ENCODE measurements around the gene BCAS1.
A peak's percentile ranks its signal among the peaks of the same experiment; 100 is the strongest.

The BCAS1 gene

DNA sequence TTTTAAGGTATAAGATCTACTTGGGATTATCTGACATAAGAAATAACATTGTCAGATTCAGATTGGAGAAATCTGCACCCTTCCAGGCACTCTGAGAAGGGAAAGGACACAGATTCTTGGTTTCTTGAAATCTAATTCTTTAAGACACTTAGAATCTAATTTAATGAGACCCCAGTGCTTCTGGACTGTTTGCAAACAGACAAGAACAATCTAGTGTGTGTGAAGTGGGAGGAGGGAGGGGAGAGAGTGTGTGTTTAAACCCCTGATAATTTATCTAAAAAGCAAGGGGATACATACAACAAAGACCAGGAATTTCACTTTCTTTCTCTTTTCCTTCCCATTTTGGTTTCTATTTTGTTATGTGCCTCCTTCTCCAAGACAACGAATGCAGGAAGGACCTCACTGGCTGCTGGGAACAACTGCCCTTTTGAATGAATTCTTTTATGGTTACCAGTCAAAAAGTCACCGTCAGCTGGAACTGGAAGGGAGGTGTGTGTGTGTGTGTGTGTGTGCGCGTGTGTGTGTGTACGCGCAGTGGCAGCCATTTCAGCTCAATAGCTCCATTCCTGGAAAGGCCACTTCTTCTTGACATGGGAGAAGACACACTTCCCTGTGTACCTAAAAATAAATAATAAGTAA, 129.4 kb downstream of the BCAS1 start:
- Histone ChIP-seq H3K27me3 (ENCODE audit: low read depth, low read length) (peaks cover 7% of the 10 kb centered on the region; the same call in 1 of the 2 replicates), H3K9ac (ENCODE audit: low read length) (peak overlapping the region; percentile 65), H2AFZ (ENCODE audit: low read depth, low read length) (peak overlapping the region; percentile 94), H3K9me3 (ENCODE audit: insufficient read depth, low read length) (no peaks in the 10 kb centered on the region), H3K27ac (ENCODE audit: low read length) (peak overlapping the region; percentile 80), H3K79me2 (ENCODE audit: low read length) (no peaks in the 10 kb centered on the region), H3K4me1 (ENCODE audit: low read length) (peaks cover 47% of the 10 kb centered on the region), H4K20me1 (ENCODE audit: insufficient read depth, low read length) (no peaks in the 10 kb centered on the region), H3K4me3 (ENCODE audit: low read length) (peak overlapping the region; percentile 66), H3K36me3 (replicated peaks; ENCODE audit: low read depth, low read length) (no peaks in the 10 kb centered on the region), H3K4me2 (ENCODE audit: low read length) (peak overlapping the region; percentile 81)
- TF ChIP-seq, protein P1, sequence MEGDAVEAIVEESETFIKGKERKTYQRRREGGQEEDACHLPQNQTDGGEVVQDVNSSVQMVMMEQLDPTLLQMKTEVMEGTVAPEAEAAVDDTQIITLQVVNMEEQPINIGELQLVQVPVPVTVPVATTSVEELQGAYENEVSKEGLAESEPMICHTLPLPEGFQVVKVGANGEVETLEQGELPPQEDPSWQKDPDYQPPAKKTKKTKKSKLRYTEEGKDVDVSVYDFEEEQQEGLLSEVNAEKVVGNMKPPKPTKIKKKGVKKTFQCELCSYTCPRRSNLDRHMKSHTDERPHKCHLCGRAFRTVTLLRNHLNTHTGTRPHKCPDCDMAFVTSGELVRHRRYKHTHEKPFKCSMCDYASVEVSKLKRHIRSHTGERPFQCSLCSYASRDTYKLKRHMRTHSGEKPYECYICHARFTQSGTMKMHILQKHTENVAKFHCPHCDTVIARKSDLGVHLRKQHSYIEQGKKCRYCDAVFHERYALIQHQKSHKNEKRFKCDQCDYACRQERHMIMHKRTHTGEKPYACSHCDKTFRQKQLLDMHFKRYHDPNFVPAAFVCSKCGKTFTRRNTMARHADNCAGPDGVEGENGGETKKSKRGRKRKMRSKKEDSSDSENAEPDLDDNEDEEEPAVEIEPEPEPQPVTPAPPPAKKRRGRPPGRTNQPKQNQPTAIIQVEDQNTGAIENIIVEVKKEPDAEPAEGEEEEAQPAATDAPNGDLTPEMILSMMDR (IDR thresholded peaks at IDR 0.05; ENCODE audit: low read depth, low read length): no peak
- no peak for TF ChIP-seq EZH2phosphoT487 (IDR thresholded peaks at IDR 0.05; ENCODE audit: low read depth)

DNA sequence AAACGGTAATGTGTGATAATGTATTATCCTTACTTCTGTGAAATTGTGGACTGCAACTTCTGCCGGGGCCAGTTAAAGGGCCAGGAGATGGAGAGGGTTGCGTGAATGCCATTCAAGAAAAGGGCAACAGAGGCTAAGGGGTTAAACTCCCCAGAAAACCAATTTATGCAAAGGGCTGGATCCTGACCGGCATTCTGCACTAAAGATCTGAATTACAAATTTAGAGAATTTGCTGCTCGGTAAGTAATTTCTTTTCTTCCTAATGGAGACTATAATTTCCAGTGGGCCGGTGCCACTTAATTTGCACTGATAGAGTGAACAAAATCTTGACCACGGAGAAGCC, 130.1 kb downstream of the BCAS1 start:
- H4K20me1 ChIP-seq (ENCODE audit: insufficient read depth, low read length): no peaks in the 10 kb centered on the region
- peaks cover 7% of the 10 kb centered on the region; the same call in 1 of the 2 replicates for H3K27me3 ChIP-seq (ENCODE audit: low read depth, low read length)
- H3K4me2 ChIP-seq (ENCODE audit: low read length): peak overlapping the region; percentile 81
- TF ChIP-seq EZH2phosphoT487 (IDR thresholded peaks at IDR 0.05; ENCODE audit: low read depth): no peak
- TF ChIP-seq, protein P1 (IDR thresholded peaks at IDR 0.05; ENCODE audit: low read depth, low read length): no peak
- no peaks in the 10 kb centered on the region for H3K9me3 ChIP-seq (ENCODE audit: insufficient read depth, low read length)
- H3K9ac ChIP-seq (ENCODE audit: low read length): peak overlapping the region; percentile 65
- H3K4me3 ChIP-seq (ENCODE audit: low read length): peak overlapping the region; percentile 66
- no peaks in the 10 kb centered on the region for H3K79me2 ChIP-seq (ENCODE audit: low read length)
- H3K4me1 ChIP-seq (ENCODE audit: low read length): peaks cover 49% of the 10 kb centered on the region
- H3K36me3 ChIP-seq (replicated peaks; ENCODE audit: low read depth, low read length): no peaks in the 10 kb centered on the region
- peak overlapping the region; percentile 80 for H3K27ac ChIP-seq (ENCODE audit: low read length)
- H2AFZ ChIP-seq (ENCODE audit: low read depth, low read length): peak overlapping the region; percentile 94

GRCh38 chr20:53939572-53940359, 130.6 kb downstream of the BCAS1 start:
- H3K27ac ChIP-seq (ENCODE audit: low read length): peak overlapping the region; percentile 80
- H3K4me1 ChIP-seq (ENCODE audit: low read length): peaks cover 54% of the 10 kb centered on the region
- H3K4me3 ChIP-seq (ENCODE audit: low read length): peak overlapping the region; percentile 66
- H3K79me2 ChIP-seq (ENCODE audit: low read length): no peaks in the 10 kb centered on the region
- no peak for TF ChIP-seq EZH2phosphoT487 (IDR thresholded peaks at IDR 0.05; ENCODE audit: low read depth)
- TF ChIP-seq, protein P1 (IDR thresholded peaks at IDR 0.05; ENCODE audit: low read depth, low read length): peak; percentile 98
- no peaks in the 10 kb centered on the region for H4K20me1 ChIP-seq (ENCODE audit: insufficient read depth, low read length)
- H3K9ac ChIP-seq (ENCODE audit: low read length): peak overlapping the region; percentile 65
- H3K27me3 ChIP-seq (ENCODE audit: low read depth, low read length): peaks cover 7% of the 10 kb centered on the region; the same call in 1 of the 2 replicates
- H2AFZ ChIP-seq (ENCODE audit: low read depth, low read length): peak overlapping the region; percentile 94
- no peaks in the 10 kb centered on the region for H3K36me3 ChIP-seq (replicated peaks; ENCODE audit: low read depth, low read length)
- H3K4me2 ChIP-seq (ENCODE audit: low read length): peak overlapping the region; percentile 81
- H3K9me3 ChIP-seq (ENCODE audit: insufficient read depth, low read length): no peaks in the 10 kb centered on the region

DNA sequence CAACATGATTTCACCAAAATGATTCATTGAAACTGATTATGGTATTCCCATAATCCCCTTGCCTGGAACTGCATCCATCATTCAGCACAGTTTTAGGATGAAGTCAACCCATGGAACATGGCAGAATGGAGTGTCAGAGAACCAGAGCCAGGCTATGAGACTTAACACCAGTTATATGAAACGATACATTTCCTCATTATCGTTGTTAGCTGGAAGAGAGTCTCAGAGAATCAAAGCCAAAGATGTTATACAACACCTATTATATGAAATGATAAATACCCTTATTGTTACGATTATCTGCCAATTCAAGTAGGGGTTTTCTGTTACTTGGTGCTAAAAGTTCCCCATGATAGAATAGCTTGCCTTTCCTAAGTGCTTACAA, 131.2 kb downstream of the BCAS1 start:
- no peaks in the 10 kb centered on the region for H4K20me1 ChIP-seq (ENCODE audit: insufficient read depth, low read length)
- H3K4me3 ChIP-seq (ENCODE audit: low read length): no peak overlapping the region
- no peak overlapping the region for H3K9ac ChIP-seq (ENCODE audit: low read length)
- no peak overlapping the region for H3K4me2 ChIP-seq (ENCODE audit: low read length)
- H3K79me2 ChIP-seq (ENCODE audit: low read length): no peaks in the 10 kb centered on the region
- H3K27ac ChIP-seq (ENCODE audit: low read length): no peak overlapping the region
- TF ChIP-seq, protein P1 (IDR thresholded peaks at IDR 0.05; ENCODE audit: low read depth, low read length): no peak
- no peak for TF ChIP-seq EZH2phosphoT487 (IDR thresholded peaks at IDR 0.05; ENCODE audit: low read depth)
- H3K9me3 ChIP-seq (ENCODE audit: insufficient read depth, low read length): no peaks in the 10 kb centered on the region
- H3K27me3 ChIP-seq (ENCODE audit: low read depth, low read length): peaks cover 7% of the 10 kb centered on the region; the same call in 1 of the 2 replicates
- peaks cover 60% of the 10 kb centered on the region for H3K4me1 ChIP-seq (ENCODE audit: low read length)
- H2AFZ ChIP-seq (ENCODE audit: low read depth, low read length): no peak overlapping the region
- no peaks in the 10 kb centered on the region for H3K36me3 ChIP-seq (replicated peaks; ENCODE audit: low read depth, low read length)

All from OCI-LY3 (cell line).